LNCAP (cell line): ENCODE data around the gene TMBIM1.

Source experiments
- TF ChIP-seq, protein P1 (sequence below): fragments of 450-650 bp; IDR thresholded peaks from 2 replicates; pipeline ENCODE4 v1.5.1; 2017; ENCODE audit warnings: mild to moderate bottlenecking

The TMBIM1 gene

DNA sequence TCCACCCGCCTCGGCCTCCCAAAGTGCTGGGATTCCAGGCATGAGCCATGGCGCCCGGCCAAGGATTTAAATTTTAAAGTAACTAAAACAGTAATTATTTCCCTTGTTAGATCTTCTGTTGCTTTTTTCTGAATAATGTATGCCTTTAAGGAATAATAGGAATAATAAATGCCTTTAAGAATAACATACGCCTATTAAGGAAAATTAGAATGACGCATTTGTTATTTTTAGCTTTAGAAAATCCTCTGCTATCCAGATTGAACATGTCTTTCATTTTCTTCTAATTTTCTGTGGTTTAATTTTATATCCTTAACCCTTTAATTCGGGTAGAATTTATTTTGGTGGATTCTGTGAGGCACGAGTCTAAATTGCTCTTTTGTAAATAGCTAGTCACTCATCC is 23.1 kb upstream of the TMBIM1 start:
- TF ChIP-seq, protein P1, sequence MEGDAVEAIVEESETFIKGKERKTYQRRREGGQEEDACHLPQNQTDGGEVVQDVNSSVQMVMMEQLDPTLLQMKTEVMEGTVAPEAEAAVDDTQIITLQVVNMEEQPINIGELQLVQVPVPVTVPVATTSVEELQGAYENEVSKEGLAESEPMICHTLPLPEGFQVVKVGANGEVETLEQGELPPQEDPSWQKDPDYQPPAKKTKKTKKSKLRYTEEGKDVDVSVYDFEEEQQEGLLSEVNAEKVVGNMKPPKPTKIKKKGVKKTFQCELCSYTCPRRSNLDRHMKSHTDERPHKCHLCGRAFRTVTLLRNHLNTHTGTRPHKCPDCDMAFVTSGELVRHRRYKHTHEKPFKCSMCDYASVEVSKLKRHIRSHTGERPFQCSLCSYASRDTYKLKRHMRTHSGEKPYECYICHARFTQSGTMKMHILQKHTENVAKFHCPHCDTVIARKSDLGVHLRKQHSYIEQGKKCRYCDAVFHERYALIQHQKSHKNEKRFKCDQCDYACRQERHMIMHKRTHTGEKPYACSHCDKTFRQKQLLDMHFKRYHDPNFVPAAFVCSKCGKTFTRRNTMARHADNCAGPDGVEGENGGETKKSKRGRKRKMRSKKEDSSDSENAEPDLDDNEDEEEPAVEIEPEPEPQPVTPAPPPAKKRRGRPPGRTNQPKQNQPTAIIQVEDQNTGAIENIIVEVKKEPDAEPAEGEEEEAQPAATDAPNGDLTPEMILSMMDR = no peak

DNA sequence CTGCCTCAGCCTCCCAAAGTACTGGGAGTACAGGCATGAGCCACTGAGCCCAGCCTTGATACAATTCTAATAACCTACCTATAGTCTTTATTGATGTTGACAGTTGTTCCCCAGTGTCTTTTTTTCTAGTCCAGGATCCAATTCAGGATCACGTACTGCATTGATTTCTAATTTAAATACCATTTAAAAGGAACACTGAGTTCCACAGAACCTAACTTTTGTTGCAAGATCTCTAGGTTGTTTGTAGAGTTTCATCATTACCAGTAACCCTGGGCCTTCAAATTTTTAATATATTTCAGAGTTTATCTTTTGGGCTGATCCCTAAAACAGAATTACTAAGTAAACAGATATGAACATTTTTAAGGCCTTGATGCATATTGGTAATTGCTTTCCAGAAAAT is 21.1 kb upstream of the TMBIM1 start:
- TF ChIP-seq, protein P1 = no peak

DNA sequence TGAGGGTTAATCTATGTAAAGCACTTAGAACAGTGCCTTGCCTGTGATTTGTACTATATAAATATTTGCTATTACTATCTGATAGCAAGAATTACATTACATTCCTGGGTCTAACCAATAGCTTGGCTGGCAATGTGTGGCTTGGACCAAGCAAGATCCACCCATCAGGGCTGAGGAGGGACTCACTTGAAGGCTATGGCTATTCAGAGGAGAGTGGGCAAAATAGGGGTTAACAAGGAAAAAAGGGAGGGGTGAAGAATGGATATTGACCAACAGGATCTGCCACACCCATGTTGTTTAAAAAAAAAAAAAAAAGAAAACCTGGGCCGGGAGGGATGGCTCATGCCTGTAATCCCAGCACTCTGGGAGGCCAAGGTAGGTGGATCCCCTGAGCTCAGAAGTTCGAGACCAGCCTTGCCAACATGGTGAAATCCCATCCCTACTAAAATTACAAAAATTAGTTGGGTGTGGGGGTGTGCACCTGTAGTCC is 20.0 kb upstream of the TMBIM1 start:
- TF ChIP-seq, protein P1 = no peak

DNA sequence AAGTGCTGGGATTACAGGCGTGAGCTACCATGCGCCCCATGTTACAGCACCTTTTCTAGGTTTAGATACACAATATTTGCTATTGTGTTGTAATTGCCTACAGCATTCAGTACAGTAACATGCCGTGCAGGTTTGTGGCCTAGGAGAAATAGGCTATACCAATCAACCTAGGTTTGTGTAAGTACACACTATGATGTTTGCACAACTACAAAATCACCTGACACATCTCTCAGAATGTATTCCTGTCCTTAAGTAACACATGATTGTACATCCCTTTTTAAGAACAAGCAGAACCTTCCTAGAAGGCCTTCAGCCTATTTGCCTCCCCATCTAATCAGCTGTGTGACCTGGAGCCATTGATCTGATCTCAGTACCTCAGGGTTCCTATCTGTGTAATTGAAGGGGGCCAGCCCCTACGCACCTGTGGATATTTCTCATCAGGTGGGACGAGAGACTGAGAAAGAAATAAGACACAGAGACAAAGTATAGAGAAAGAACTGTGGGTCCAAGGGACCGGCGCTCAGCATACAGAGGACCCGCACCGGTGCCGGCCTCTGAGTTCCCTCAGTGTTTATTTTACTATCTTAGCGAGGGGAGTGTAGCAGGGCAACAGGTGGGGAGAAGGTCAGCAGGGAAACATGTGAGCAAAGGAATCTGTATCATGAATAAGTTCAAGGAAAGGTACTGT is 18.7 kb upstream of the TMBIM1 start:
- TF ChIP-seq, protein P1 = no peak

DNA sequence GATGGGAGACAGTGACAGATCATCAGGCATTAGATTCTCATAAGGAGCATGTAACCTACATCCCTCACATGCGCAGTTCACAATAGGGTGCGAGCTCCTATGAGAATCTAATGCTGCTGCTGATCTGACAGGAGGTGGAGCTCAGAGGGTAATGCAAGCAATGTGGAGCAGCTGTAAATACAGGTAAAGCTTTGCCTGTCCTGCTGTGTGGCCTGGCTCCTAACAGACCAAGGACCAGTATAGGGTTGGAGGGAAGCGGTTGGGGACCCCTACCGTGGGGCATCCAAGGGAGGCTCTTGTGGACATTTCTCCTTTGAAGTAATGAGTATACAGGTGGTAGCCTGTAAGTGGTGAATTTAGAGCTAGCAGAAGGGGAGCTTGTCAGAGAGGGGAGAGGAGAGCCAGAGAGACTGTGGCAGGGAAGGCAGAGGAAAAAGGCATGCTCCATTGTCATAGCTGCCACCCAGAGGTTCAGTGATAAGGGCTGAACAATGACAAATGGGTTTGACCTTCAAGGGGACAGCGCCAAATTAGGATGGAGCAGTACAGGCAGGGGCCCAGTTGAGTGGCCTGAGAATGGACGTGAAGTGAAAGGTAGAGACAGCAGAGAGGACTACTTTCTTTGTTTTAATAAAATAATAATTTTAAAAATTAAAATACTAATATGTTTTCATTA is 15.2 kb upstream of the TMBIM1 start:
- TF ChIP-seq, protein P1 = no peak

DNA sequence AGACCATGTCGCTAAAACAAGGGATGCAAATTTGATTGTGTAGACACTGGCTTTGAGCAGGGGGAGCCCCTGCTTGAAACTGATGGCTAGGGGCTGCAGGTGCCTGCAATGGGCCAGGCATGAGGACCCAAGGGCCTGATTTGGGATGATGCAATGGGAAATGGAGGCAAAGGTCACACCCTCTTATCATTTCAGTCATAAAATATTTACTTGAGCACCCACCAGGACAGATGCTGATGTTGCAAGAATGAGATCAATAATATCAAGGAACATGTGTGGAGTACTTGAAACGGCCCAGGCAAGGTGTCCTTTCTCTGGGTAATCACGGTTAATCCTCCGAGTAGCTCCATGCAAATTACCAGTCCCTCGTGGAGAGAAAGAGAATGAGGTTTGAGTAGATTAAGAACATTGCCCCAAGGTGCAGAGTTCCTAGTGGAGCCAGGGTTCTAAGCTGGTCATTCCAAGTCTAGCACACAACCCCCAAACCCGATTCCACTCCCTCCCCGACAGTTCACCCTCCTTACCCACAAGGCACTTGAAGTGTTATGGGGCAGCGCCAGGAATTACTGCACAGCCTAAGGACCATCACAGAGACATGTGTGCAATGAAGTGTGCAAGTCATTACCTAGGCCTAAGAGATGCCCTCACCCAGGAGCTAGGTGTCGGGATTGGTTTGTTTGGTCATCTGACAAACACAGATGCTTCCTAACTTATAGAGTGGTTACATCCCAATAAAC is 14.0 kb upstream of the TMBIM1 start:
- TF ChIP-seq, protein P1 = no peak

DNA sequence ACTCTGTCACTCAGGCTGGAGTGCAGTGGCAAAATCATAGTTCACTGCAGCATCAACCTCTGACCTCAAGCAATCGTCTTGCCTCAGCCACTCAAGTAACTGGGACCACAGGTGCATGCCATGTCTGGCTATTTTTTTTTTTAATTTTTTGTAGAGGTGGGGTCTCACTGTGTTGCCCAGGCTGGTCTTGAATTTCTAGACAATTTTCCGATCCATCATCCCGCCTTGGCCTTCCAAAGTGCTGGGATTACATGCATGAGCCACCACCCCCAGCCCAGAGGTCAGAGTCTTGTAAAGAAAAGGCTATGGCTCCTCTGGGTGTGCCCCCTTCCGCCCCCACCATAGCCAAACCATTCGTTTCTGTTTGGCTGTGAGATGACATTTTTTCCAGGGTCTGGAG is 13.1 kb upstream of the TMBIM1 start:
- TF ChIP-seq, protein P1 = no peak
